IMR-90 (cell line): ENCODE data around the gene TRDMT1. TPM values are rescaled to one million over a fixed set of nuclear protein-coding genes. Genes with fewer than 3 reads are reported as not detected.
A peak's percentile ranks its signal among the peaks of the same experiment; 100 is the strongest.

Experiments
- CHD1 ChIP-seq: IDR thresholded peaks from 2 replicates; pipeline ENCODE4 v1.6.1; 2012; ENCODE audit warnings: low read depth, low read length, improper control_type of control experiment
- FOS ChIP-seq: fragments of 150-350 bp; IDR thresholded peaks from 2 replicates; pipeline ENCODE4 v1.6.1; 2016; ENCODE audit warnings: low read depth, low read length
- RCOR1 ChIP-seq: IDR thresholded peaks from 2 replicates; pipeline ENCODE4 v1.6.1; 2012; ENCODE audit warnings: mild to moderate bottlenecking, low read length, improper control_type of control experiment; ENCODE audit not compliant: insufficient replicate concordance
- SMC3 ChIP-seq: fragments of 150-350 bp; IDR thresholded peaks from 2 replicates; pipeline ENCODE4 v1.6.1; 2016; ENCODE audit warnings: low read depth, mild to moderate bottlenecking, antibody characterized with exemption, low read length, moderate library complexity
- polyA plus RNA-seq, 3 experiments: library from polyadenylated mRNA; depleted of rRNA; stranded (reverse); fragments of >200 nt; gene quantifications; 2 replicates each; pipeline ENCODE4 v1.2.3, GENCODE V29; 2012; ENCODE audit warnings: low replicate concordance in 1 of 3
- total RNA-seq: library from RNA; depleted of rRNA; stranded (reverse); fragments of >200 nt; gene quantifications from 2 replicates; pipeline ENCODE4 v1.2.3, GENCODE V29; 2012

The TRDMT1 gene
- total and polyA plus RNA-seq, 2 of the 4 experiments (the other 2 are of a cell fraction), result 2.1 to 4.7 TPM

GRCh38 chr10:17228091-17229015 is 26.9 kb upstream of the TRDMT1 start, which contains the start of gene VIM (continued):
- TF ChIP-seq FOS (peak; percentile 98), SMC3 (0 out of 2 replicates have a peak, but pooled peaks have one; percentile 11), RCOR1 (peak; percentile 62), CHD1 (no peak)
